Right atrium auricular region (tissue), 2 donors: Measurements from ENCODE around the gene FRMD3. TPM values are rescaled to one million over a fixed set of nuclear protein-coding genes. Genes with fewer than 3 reads are reported as not detected.
A peak's percentile ranks its signal among the peaks of the same experiment; 100 is the strongest.

Experiments used
- DNase-seq: peaks from one replicate; pipeline ENCODE4 v3.0.0-alpha.2; 2019; ENCODE audit warnings: low spot score
- H3K27ac ChIP-seq, 2 donors: fragments of 200-600 bp; sonication (generic); 1 replicate in 1 of 2; 2 replicates in 1 of 2; pipeline ENCODE4 v1.5.1; 2016 to 2019
- H3K27me3 ChIP-seq, 2 donors: fragments of 200-600 bp; sonication (generic); one replicate each; pipeline versions ENCODE4 v1.5.1 to v1.6.0; 2017 to 2019
- H3K36me3 ChIP-seq: fragments of 200-600 bp; sonication (generic); one replicate; pipeline ENCODE4 v1.5.1; 2016
- H3K4me1 ChIP-seq, 2 donors: fragments of 200-600 bp; sonication (generic); one replicate each; pipeline versions ENCODE4 v1.5.1 to v1.6.0; 2017 to 2019
- H3K4me3 ChIP-seq, 2 donors: fragments of 200-600 bp; sonication (generic); 1 replicate in 1 of 2; 2 replicates in 1 of 2; pipeline ENCODE4 v1.5.1; 2017 to 2019; ENCODE audit warnings: mild to moderate bottlenecking in 1 of 2, moderate library complexity in 1 of 2
- H3K9me3 ChIP-seq, 2 donors: fragments of 200-600 bp; sonication (generic); one replicate each; pipeline ENCODE4 v1.5.1; 2019
- total RNA-seq, 2 donors: library from RNA; depleted of rRNA; stranded (reverse); fragments of >200 nt; gene quantifications; one replicate each; pipeline ENCODE4 v1.1.0, GENCODE V29; 2016
- TF ChIP-seq, protein P1 (sequence below), 2 donors: fragments of 200-600 bp; sonication (generic); IDR thresholded peaks; one replicate each; pipeline ENCODE4 v1.5.1; 2019; ENCODE audit warnings: antibody characterized with exemption in 2 of 2

Gene FRMD3
- total RNA-seq, 2 donors from 2014 or later = 31.4 to 77.5 TPM

DNA sequence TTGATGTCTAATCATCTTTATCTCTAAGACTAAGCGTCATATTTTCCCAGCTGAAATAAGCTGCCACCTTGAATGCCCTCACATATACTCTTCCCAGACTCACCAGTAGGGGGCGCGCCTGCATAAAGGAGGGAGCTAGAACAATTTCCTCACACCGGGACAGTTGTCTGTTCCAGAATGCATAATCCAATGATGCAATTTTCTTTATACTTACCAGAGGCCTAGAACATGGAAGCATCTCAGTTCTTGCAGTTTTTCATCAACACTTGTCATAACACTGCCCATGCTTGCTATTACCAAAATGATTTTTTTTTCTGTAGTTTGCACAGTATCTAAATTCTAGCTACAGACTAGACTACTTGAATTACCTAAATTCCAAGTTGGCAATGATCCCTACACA, 203.9 kb downstream of the FRMD3 start:
- H3K9me3 ChIP-seq = no peaks in the 10 kb centered on the region
- H3K4me3 ChIP-seq = no peak overlapping the region
- no peak overlapping the region for H3K27ac ChIP-seq
- no peaks in the 10 kb centered on the region for H3K36me3 ChIP-seq
- peak; percentile 91 for DNase-seq
- TF ChIP-seq, protein P1, sequence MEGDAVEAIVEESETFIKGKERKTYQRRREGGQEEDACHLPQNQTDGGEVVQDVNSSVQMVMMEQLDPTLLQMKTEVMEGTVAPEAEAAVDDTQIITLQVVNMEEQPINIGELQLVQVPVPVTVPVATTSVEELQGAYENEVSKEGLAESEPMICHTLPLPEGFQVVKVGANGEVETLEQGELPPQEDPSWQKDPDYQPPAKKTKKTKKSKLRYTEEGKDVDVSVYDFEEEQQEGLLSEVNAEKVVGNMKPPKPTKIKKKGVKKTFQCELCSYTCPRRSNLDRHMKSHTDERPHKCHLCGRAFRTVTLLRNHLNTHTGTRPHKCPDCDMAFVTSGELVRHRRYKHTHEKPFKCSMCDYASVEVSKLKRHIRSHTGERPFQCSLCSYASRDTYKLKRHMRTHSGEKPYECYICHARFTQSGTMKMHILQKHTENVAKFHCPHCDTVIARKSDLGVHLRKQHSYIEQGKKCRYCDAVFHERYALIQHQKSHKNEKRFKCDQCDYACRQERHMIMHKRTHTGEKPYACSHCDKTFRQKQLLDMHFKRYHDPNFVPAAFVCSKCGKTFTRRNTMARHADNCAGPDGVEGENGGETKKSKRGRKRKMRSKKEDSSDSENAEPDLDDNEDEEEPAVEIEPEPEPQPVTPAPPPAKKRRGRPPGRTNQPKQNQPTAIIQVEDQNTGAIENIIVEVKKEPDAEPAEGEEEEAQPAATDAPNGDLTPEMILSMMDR (IDR thresholded peaks at IDR 0.05) = peak; percentile 93 to 98
- H3K4me1 ChIP-seq = no peaks in the 10 kb centered on the region
- no peaks in the 10 kb centered on the region for H3K27me3 ChIP-seq

DNA sequence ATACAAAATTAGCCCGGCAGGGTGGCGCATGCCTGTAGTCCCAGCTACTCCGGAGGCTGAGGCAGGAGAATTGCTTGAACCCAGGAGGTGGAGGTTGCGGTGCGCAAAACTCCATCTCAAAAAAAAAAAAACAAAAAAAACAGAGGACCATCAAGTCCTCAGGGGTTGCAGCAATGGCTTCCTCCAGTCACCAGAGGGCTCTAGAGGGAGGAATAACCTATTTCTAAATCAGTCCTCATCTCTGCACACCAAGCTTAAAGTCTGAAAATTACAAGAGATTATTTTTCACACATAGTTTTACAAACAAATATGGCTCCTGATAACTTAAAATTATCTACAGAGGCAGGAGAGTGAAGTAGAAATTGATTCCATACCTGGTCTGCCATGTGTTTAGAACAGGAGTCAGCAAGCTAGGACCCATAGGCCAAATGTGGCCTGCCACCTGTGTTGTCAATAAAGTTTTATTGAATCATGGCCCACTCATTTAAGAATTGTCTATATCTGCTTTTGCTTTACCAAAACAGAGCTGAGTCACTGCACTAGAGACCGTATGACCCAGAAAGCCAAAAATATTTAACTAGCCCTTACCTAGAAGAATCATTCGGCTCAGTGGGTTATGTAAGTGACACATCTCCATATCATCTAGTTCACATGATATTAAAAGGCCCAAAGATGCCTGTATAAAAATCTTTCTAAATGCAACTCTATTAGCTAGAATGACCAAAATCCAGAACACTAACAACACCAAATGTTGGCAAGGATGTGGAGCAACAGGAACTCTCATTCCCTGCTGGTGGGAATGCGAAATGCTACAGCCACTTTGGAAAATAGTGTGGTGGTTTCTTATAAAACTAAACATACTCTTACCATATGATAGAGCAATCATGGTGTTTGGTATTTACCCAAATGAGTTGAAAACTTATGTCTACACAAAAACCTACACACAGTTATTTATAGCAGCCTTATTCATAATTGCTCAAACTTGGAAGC, 207.7 kb downstream of the FRMD3 start:
- TF ChIP-seq, protein P1 (IDR thresholded peaks at IDR 0.05) = no peak
- Histone ChIP-seq H3K27ac (no peak overlapping the region), H3K4me3 (no peak overlapping the region), H3K27me3 (no peaks in the 10 kb centered on the region), H3K4me1 (peaks cover 0 to 12% of the 10 kb centered on the region in 2 donors), H3K9me3 (no peaks in the 10 kb centered on the region), H3K36me3 (no peaks in the 10 kb centered on the region)
- DNase-seq = no peak

DNA sequence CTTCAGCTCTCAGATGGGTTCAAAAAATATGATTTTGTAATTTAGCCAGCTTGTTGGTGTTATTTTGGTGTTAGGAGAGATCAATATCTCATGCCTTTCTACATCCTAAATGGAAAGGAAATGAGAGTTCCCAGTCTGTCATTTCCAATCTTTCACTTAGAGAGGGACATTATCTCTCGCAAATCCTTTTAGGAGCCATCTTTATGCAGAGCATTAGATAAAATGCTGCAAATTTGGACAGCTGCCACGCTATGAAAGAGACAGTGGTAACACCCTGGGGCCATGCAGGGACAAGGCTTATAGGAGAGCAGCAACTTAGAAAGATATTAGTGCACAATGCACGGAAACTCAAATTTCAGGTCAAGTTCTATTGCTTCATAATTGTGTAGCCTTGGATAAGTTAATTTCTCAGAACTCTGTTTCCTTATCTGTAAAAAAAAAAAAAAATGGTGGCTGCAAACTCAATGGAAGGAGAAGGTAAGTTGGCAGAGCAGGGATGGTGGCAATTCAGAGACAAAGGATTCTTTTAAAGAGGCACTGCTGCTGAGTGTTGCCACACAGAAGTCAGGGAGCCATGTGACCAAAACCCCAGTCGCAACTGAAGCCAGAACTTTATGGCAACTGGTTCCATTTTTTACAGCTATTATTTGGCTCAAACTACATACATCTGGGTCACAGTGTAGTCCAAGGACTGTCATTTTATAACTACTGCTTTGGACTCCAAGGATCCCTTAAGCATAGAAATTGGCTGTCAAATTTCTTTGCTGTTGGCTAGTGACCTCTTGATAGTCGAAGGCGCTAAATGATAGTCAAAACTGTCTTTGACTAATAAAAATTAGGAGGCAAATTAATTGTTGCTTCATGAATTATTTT, 210.2 kb downstream of the FRMD3 start:
- Histone ChIP-seq H3K9me3 (no peaks in the 10 kb centered on the region), H3K36me3 (no peaks in the 10 kb centered on the region), H3K4me3 (no peak overlapping the region), H3K27ac (peak overlapping the region in 1 of 2 donors; percentile 30), H3K4me1 (peaks cover 0 to 12% of the 10 kb centered on the region in 2 donors), H3K27me3 (no peaks in the 10 kb centered on the region)
- TF ChIP-seq, protein P1 (IDR thresholded peaks at IDR 0.05) = no peak
- no peak for DNase-seq

DNA sequence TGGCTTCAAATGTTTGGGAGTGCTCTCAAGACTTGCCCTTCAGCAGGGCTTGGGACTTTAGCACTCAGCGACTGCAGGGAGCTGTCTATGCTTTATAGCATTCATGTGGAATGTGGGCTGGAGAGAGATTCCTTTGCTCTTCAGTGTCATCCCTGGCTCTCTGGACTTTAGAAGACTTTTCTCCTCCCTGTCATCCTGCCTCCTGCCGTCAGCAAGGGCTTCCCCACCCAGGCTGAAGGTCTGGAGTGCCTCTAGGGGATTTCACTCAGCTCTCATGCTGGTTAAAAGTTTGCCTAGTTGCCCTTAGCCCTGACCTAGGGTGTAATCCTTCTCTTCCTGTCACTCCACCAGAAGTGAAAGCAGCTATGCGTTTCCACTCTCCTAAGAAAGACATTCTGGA, 210.9 kb downstream of the FRMD3 start:
- Histone ChIP-seq H3K27me3 (no peaks in the 10 kb centered on the region), H3K9me3 (no peaks in the 10 kb centered on the region), H3K4me3 (no peak overlapping the region), H3K27ac (peak overlapping the region in 1 of 2 donors; percentile 30), H3K4me1 (peaks cover 0 to 12% of the 10 kb centered on the region in 2 donors), H3K36me3 (no peaks in the 10 kb centered on the region)
- no peak for DNase-seq
- TF ChIP-seq, protein P1 (IDR thresholded peaks at IDR 0.05) = peak in 1 of 2 donors; percentile 10

DNA sequence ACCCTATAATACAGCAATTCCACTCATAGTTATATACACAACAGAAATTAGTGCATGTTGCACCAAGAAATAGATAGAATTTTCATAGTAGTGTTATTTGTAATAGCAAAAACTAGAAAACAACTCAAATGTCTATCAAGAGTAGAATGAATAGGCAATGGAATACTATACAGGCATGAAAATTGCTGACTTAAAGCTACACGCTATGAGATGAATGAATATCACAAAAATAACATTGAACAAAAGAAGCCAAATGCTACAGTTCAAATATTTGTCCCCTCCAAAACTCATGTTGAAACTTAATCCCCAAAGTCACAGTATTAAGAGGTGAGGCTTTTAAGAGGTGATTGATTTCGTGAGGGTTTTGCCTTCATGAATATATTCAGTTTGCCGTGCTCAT, 215.1 kb downstream of the FRMD3 start:
- no peak for DNase-seq

More for the DNA sequence above, 215.1 kb downstream of the FRMD3 start:
- Histone ChIP-seq H3K4me3 (no peak overlapping the region), H3K4me1 (peaks cover 0 to 9% of the 10 kb centered on the region in 2 donors), H3K27me3 (no peaks in the 10 kb centered on the region), H3K36me3 (no peaks in the 10 kb centered on the region), H3K9me3 (no peaks in the 10 kb centered on the region), H3K27ac (no peak overlapping the region)
- TF ChIP-seq, protein P1 (IDR thresholded peaks at IDR 0.05) = no peak
